HG03521 (cell line): ENCODE data around the gene TLE1.
"Not testable (repeated sequence)": the region's sequence is repeated elsewhere in the genome, so short reads cannot be mapped to it uniquely, and the experiment has no call there.

Source experiments
- ATAC-seq: cut with Tn5 transposase; IDR thresholded peaks from one replicate; pipeline ENCODE4 v1.9.1; 2021; ENCODE audit warnings: mild to moderate bottlenecking, moderate library complexity; ENCODE audit not compliant: unreplicated experiment

TLE1 gene

GRCh38 chr9:81623778-81624177, 65.6 kb downstream of the TLE1 start:
- ATAC-seq = no peak

GRCh38 chr9:81622471-81623255, 66.7 kb downstream of the TLE1 start:
- ATAC-seq = no peak

DNA sequence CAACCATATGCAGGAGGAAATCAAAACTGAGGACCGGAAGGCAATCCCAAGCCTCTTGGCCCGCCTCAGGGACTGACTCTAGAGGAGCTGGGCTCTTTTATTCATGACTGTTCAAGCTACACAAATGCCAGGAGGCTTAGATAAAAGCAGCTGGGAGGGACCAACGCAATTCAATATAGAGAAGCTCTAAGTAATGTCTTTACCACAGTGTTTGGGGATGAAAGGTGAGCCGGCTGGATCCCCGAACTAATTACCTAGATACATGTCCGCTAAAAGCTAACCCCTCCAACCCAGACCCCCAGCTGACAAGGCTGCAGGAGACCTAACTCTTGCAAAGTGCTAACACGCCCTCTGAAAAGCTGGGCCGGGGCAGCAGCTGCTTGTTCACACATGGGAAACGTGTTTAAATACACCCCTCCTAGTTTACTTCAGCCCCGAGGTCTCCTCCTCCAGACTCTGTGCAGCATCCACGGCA, 67.5 kb downstream of the TLE1 start:
- ATAC-seq = no peak

- no peak for ATAC-seq
Observed at GRCh38 chr9:81621118-81621517, 68.2 kb downstream of the TLE1 start.

- ATAC-seq = no peak
Observed at GRCh38 chr9:81620002-81620390, 69.4 kb downstream of the TLE1 start.

DNA sequence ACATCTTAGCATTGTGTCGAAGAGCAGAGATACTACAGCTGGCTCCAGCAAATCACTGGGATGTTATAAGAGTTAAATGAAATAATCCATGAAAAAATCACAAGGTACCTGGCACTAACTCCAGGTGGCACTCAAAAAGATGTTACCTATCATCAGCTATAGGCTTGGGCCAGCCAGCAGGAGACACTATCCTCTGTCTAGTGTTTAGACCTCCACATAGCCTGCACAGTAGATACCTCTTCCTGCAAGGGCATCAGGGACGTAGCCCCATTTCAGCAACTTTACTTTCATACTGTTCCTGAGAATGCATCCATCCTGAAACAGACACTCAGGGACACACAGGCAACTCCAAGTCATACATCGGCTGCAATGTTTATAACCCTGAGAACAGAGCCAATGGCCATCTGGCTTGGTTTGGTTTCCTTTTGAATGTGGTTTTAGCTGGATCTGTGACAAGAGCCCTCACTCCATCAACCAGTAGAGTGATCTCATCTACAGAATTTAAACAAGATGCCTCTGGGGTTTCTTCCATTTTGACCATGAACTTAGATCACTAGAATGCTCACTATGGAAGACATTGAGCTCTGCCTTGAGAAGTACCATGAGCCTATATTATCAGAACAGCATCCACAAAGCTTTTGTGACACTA, 69.9 kb downstream of the TLE1 start:
- ATAC-seq = no peak

GRCh38 chr9:81618923-81619322, 70.4 kb downstream of the TLE1 start:
- no peak for ATAC-seq

GRCh38 chr9:81616141-81616540, 73.2 kb downstream of the TLE1 start:
- no peak for ATAC-seq

GRCh38 chr9:81614335-81614734, 75.0 kb downstream of the TLE1 start:
- no peak for ATAC-seq

GRCh38 chr9:81613002-81613812, 76.1 kb downstream of the TLE1 start:
- ATAC-seq = no peak

- ATAC-seq = no peak
Observed at GRCh38 chr9:81611664-81612063, 77.7 kb downstream of the TLE1 start.

- ATAC-seq = no peak
Observed at GRCh38 chr9:81610740-81611107, 78.6 kb downstream of the TLE1 start.

DNA sequence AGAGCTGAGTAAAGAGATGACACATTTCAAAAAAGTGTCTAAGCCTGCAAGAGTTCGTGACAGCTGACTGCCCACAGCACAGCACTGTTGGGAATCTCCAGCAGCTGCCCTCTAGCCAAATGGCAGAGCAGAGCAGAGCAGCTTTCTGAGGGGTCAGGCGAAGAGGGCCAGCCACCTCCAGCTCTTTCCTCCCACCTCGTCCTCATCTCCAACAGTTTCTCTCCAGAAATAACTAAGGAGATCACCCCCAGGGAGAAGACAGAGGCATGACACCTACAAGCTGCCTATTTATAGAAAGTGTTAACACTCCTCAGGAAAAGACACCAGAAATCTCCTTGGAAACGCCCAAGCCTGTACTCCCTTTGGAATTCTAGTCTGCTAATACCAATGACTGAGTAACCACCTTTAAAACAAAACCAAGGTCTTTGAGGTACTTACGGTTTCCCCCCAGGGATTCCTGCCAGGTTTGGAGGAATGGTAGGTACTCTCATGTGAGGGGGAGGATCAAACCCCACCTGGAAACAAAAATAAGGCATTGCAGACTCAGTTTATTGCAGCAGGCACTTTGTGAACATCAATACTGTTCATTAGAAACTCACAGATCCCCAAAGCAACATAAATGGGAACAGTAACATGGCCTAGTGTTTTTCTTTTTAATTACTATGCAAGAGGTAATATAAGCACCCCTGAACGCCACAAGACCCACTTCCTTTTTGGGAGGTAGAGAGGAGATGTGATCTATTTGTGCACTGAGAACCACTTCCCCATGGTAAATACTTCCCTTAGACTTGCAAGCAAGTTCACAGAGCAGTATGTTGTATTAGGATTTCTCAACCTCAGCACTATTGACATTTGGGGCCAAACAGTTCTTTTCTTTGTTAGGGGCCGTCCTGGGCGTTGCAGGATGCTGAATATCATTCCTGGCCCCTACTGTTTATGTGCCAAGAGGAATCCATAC, 79.3 kb downstream of the TLE1 start:
- ATAC-seq = no peak

- ATAC-seq = no peak
Observed at GRCh38 chr9:81608289-81608657, 81.1 kb downstream of the TLE1 start.

- ATAC-seq = no peak
Observed at GRCh38 chr9:81607593-81608288, 81.6 kb downstream of the TLE1 start.

DNA sequence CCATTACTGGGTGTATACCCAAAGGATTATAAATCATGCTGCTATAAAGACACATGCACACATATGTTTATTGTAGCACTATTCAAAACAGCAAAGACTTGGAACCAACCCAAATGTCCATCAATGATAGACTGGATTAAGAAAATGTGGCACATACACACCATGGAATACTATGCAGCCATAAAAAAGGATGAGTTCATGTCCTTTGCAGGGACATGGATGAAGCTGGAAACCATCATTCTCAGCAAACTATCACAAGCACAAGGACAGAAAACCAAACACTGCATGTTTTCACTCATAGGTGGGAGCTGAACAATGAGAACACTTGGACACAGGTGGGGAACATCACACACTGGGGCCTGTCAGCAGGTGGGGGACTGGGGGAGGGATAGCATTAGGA, 83.1 kb downstream of the TLE1 start:
- not testable (repeated sequence) for ATAC-seq

DNA sequence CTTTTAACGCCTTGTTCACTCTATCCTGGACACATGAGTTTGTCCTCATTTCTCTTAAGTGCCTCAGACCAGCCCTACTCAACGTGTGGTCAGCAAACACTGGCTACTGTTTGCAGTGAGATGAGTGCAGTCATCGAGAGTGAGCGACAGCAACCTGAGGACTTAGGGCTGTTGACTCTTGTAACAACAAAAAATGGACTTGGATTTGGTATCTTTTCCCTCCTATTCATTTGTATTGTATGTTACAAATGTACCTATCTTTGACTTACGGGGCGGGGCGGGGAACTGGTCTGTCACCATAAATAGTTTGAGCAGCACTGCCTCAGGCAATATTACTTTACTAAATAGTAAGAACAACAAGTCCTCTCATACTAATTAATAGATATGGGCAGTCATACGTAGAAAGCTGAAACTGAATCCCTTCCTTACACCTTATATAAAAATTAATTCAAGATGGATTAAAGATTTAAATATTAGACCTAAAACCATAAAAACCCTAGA, 84.1 kb downstream of the TLE1 start:
- ATAC-seq = no peak

DNA sequence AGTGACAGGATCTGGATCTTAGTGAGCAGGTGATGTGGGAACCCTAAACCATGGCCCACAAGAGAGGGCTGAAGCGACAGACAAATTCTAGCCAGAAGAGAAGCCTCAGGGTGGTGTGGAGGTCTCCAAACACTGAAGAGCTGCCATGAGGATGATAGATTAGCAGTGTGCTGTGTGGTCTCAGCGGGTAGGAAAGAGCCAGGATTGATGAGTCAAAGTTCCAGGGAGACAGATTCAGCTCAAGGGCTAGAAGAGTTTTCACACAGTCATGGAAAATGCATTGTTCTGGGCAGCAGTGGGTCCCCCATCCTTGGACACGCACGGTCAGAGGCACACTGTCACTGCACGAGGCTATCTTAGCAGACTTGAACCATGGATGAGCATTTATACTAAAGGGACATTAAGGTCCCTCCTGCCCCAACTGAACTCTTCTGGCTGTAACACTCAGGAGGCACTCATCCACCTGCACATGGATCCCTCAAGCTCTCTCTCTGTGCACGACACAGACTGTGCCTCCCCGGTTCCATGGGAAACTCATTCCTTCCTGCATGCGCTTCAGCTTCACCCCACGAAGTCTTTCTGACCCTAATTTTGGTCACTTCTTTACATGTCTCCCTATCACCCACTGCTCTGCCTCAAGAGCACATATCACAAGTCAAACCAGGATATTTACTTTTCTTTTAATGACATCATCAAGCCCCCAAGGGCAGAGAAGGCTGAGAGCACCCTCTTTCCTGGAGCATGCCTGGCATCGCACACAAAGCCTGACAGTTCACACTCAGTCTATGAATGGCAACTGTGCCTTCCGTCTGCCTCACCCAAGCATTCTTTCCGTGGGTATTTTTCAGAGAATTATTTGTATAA, 84.8 kb downstream of the TLE1 start:
- no peak for ATAC-seq
